ENCODE measurements around the gene SCP2. TPM values are rescaled to one million over a fixed set of nuclear protein-coding genes. Genes with fewer than 3 reads are reported as not detected.

The SCP2 gene
- 86.1 and 105 TPM in 2 replicates for total RNA-seq

DNA sequence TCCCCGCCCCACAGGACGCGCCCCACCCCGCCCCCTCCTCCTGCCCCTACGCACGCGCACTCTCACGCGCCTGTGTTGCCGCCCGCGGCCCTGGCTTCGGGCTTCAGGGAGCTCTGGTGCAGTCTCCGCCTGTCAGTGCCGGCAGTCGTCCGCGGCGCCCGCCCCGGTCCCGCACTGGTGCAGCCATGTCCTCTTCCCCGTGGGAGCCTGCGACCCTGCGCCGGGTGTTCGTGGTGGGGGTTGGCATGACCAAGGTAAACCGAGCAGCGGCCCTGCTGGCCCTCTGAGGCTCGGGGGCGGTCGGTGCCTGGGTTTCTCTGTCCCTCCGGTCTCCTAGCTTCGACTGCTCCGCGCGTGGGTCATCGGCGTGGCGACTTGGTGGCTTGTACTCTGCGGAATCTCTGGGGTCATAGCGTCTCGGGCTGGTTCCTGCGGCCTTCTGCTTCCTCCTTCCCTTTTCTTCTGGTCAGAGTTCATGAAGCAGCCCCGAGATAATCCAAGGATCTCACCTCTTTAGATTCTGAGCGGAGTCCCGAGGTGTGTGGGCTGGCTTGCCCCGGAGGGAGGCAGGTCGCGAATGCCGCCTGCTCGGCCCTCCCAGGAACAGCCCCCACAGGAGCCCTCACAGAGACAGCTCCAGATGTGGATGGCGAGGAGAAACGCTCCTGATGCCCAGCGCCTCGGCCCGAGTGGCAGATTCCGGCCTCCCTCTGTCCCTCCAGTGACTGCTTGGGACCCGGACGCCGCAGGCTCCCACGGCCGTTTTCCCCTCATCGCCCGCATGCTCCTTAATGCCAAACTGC, at the start of gene SCP2:
TSS of gene SCP2 (plus strand) at position 65 of the 803 bp plus-strand sequence. CDS start at position 186, 121 bp downstream.

GRCh38 chr1:53061859-53062707, 135.0 kb downstream of the SCP2 start, which contains the start of gene PODN:
PODN (plus strand) TSS chr1:53062213; CDS start chr1:53069856, 7,643 bp downstream.

Other genes with a start within 250 kb of the SCP2 start
- 7.3 and 13.3 TPM in 2 replicates for gene COA7, start 228.9 kb upstream of the SCP2 start, total RNA-seq
- 18.0 and 29.2 TPM in 2 replicates for gene ZYG11B, start 200.8 kb upstream of the SCP2 start, total RNA-seq
- 0.16 and 0.31 TPM in 2 replicates for gene ZYG11A, start 84.5 kb upstream of the SCP2 start, total RNA-seq
- 13.8 and 21.5 TPM in 2 replicates for gene ECHDC2, start 5.5 kb upstream of the SCP2 start, total RNA-seq
- gene PODN, start 134.9 kb downstream of the SCP2 start, total RNA-seq: under 0.01 and 0.25 TPM in 2 replicates
- gene SLC1A7, start 215.4 kb downstream of the SCP2 start, total RNA-seq: not detected in 2 replicates

All from bladder microvascular endothelial cell (primary cell).